Spleen (tissue), 7 donors: Measurements from ENCODE around the gene SECISBP2L.

ENCODE experiments used
- POLR2A ChIP-seq, 3 donors: fragments of 450-650 bp; IDR thresholded peaks; one replicate each; pipeline ENCODE4 v1.5.1; 2017; ENCODE audit warnings: antibody characterized with exemption in 3 of 3, mild to moderate bottlenecking in 1 of 3
- POLR2AphosphoS5 ChIP-seq, 3 donors: sonication (generic); formaldehyde crosslinking; IDR thresholded peaks; one replicate each; pipeline ENCODE4 v1.5.1; 2017; ENCODE audit warnings: antibody characterized with exemption in 3 of 3
- TF ChIP-seq, protein P1 (sequence below), 11 experiments: fragments of 200-600 bp in 7 of 11; fragments of 450-650 bp in 4 of 11; sonication (generic) in 4 of 11; IDR thresholded peaks in 8 of 11; conservative IDR thresholded peaks in 3 of 11; 1 replicate in 7 of 11; 2 replicates in 4 of 11; pipeline versions ENCODE4 v1.4.0 to v1.8.0; 2016 to 2021; ENCODE audit warnings: antibody characterized with exemption in 11 of 11, inconsistent platforms in 4 of 11, mild to moderate bottlenecking in 1 of 11
- donor health status: DM: no; HTN: no; CAD: no; lungs with moderate emphysema.
- donor health status: DM: no; HTN: no; CAD: no.
- donor health status: DM: no; HTN: no; CAD: no.

DNA sequence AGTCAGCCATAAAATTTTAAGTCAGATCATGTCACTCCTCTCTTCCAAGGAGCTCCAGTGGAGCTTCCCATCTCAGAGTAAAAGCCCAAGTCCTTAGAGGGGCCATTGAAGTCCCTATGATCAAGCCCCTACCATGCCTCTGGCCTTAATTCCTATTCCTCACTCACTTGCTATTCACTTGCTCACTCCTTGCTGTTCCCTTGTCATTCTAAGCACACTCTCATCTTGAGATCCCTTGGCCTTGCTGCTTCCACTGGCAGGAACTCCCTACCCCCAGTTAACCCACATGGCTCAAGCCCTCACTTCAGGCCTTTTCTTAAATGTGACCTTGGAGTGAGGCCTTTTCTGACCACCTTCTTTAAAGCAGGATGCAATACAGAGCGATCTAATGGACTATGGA lies 12.3 kb upstream of the SECISBP2L start:
- TF ChIP-seq, protein P1, sequence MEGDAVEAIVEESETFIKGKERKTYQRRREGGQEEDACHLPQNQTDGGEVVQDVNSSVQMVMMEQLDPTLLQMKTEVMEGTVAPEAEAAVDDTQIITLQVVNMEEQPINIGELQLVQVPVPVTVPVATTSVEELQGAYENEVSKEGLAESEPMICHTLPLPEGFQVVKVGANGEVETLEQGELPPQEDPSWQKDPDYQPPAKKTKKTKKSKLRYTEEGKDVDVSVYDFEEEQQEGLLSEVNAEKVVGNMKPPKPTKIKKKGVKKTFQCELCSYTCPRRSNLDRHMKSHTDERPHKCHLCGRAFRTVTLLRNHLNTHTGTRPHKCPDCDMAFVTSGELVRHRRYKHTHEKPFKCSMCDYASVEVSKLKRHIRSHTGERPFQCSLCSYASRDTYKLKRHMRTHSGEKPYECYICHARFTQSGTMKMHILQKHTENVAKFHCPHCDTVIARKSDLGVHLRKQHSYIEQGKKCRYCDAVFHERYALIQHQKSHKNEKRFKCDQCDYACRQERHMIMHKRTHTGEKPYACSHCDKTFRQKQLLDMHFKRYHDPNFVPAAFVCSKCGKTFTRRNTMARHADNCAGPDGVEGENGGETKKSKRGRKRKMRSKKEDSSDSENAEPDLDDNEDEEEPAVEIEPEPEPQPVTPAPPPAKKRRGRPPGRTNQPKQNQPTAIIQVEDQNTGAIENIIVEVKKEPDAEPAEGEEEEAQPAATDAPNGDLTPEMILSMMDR (IDR thresholded peaks at IDR 0.05 in 8 of 11, conservative IDR thresholded peaks at IDR 0.05 in 3 of 11): no peak
- TF ChIP-seq POLR2A (IDR thresholded peaks at IDR 0.05) (no peak), POLR2AphosphoS5 (IDR thresholded peaks at IDR 0.05) (no peak)
